ENCODE data around the gene ARCN1. TPM values are rescaled to one million over a fixed set of nuclear protein-coding genes. Genes with fewer than 3 reads are reported as not detected.

ARCN1 gene
- polyA plus RNA-seq, 10 donors = 128 to 165 (median 147) TPM

- DNase-seq = no peak
These were observed 63.4 kb downstream of the ARCN1 start for GRCh38 chr11:118635642-118636041.

GRCh38 chr11:118636569-118637290, 64.5 kb downstream of the ARCN1 start:
- no peak for DNase-seq

GRCh38 chr11:118638726-118639125, 66.5 kb downstream of the ARCN1 start:
- DNase-seq = no peak

GRCh38 chr11:118639899-118640298, 67.7 kb downstream of the ARCN1 start:
- no peak for DNase-seq

- DNase-seq = no peak
These were observed 68.3 kb downstream of the ARCN1 start for GRCh38 chr11:118640332-118641154.

GRCh38 chr11:118641397-118642019, 69.3 kb downstream of the ARCN1 start:
- DNase-seq = no peak

- no peak for DNase-seq
These were observed 71.2 kb downstream of the ARCN1 start for GRCh38 chr11:118643142-118643994.

- DNase-seq = no peak
These were observed 71.8 kb downstream of the ARCN1 start for GRCh38 chr11:118643995-118644345.

- DNase-seq = no peak
These were observed 72.3 kb downstream of the ARCN1 start for GRCh38 chr11:118644496-118644895.

- DNase-seq = no peak
These were observed 73.0 kb downstream of the ARCN1 start for GRCh38 chr11:118645066-118645715.

GRCh38 chr11:118646393-118646792, 74.2 kb downstream of the ARCN1 start:
- no peak for DNase-seq

GRCh38 chr11:118648291-118648690, 76.1 kb downstream of the ARCN1 start:
- no peak for DNase-seq

- no peak for DNase-seq
These were observed 77.7 kb downstream of the ARCN1 start for GRCh38 chr11:118649941-118650340.

- DNase-seq = no peak
These were observed 78.2 kb downstream of the ARCN1 start for GRCh38 chr11:118650366-118650765.

GRCh38 chr11:118651820-118652219, 79.6 kb downstream of the ARCN1 start:
- DNase-seq = no peak

Other genes with a start within 250 kb of the ARCN1 start
- gene CD3D, start 229.7 kb upstream of the ARCN1 start, polyA plus RNA-seq (ENCODE audit: insufficient read length in 10 of 10) = 10 to 100 TPM in 1 of 10 donors, 1 to 10 TPM in 1, under 1 TPM in 2, not detected in 6; 0.29 to 16.5 (median 1.5) TPM
- gene CD3G, start 228.1 kb upstream of the ARCN1 start, polyA plus RNA-seq (ENCODE audit: insufficient read length in 10 of 10) = 1 to 10 TPM in 2 of 10 donors, under 1 TPM in 7, not detected in 1; 0.14 to 5.4 (median 0.31) TPM
- gene UBE4A, start 212.8 kb upstream of the ARCN1 start, polyA plus RNA-seq (ENCODE audit: insufficient read length in 10 of 10) = 10 to 100 TPM; 16.4 to 28.0 (median 23.8) TPM
- 100 to 1,000 TPM; 318 to 455 (median 363) TPM for gene ATP5MG, start 170.8 kb upstream of the ARCN1 start, polyA plus RNA-seq (ENCODE audit: insufficient read length in 10 of 10)
- gene KMT2A, start 135.9 kb upstream of the ARCN1 start, polyA plus RNA-seq (ENCODE audit: insufficient read length in 10 of 10) = 10 to 100 TPM; 22.6 to 34.0 (median 28.4) TPM
- gene TTC36, start 44.9 kb upstream of the ARCN1 start, polyA plus RNA-seq (ENCODE audit: insufficient read length in 10 of 10) = 1 to 10 TPM in 9 of 10 donors, under 1 TPM in 1; 0.64 to 2.3 (median 1.8) TPM
- gene TMEM25, start 41.2 kb upstream of the ARCN1 start, polyA plus RNA-seq (ENCODE audit: insufficient read length in 10 of 10) = 10 to 100 TPM; 14.1 to 22.2 (median 16.3) TPM
- 10 to 100 TPM; 17.3 to 25.7 (median 20.6) TPM for gene IFT46, start 6.5 kb upstream of the ARCN1 start, polyA plus RNA-seq (ENCODE audit: insufficient read length in 10 of 10)
- gene PHLDB1, start 35.2 kb downstream of the ARCN1 start, polyA plus RNA-seq (ENCODE audit: insufficient read length in 10 of 10) = 100 to 1,000 TPM in 1 of 10 donors, 10 to 100 TPM in 9; 73.1 to 113 (median 83.4) TPM
- gene TREH, start 107.2 kb downstream of the ARCN1 start, polyA plus RNA-seq (ENCODE audit: insufficient read length in 10 of 10) = under 1 TPM in 9 of 10 donors, not detected in 1; 0.05 to 0.75 (median 0.27) TPM
- 10 to 100 TPM; 61.9 to 92.0 (median 81.8) TPM for gene DDX6, start 218.8 kb downstream of the ARCN1 start, polyA plus RNA-seq (ENCODE audit: insufficient read length in 10 of 10)